Measurements from ENCODE around the gene SLC16A8. TPM values are rescaled to one million over a fixed set of nuclear protein-coding genes. Genes with fewer than 3 reads are reported as not detected.
"Not testable (repeated sequence)": the region's sequence is repeated elsewhere in the genome, so short reads cannot be mapped to it uniquely, and the experiment has no call there.

The SLC16A8 gene
- total RNA-seq, 1 donor from 2014 or later = not detected

DNA sequence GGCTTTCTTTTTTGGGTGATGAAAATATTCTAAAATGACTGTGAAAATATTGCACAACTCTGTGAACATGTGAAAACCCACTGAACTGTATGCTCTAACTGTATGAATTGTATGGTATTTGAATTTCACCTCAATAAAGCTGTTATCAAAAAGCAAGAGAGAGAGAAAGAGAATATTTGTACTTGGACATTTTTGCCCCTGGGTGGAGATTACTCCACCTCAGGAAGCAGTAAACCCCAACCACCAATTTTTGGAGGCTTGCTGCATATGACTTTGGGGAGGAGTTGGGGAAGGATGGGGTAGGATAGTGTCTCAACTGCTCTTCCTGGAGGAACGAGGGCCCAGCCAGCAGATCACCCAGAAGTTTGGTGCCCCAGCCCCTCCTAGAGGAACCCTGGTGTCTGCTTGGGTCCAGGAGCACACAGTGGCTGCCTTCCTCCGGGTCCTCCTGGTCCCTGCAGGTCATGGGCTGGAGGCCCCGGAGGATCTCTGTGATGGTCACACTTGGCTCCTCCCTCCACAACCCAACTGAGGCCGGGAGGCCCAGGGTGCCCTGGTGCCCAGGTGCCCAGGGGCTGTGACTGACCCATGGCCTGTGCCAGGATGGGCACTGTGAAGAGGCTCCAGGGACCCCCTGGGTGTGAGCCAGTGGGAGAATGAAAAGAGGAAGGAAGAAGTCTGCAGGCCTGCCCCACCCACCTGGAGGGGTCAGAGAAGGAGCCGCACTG, 42.1 kb downstream of the SLC16A8 start:
- H3K9me3 Mint-ChIP-seq = no peaks in the 10 kb centered on the region
- no peaks in the 10 kb centered on the region for H3K36me3 Mint-ChIP-seq
- no peak overlapping the region for H3K4me3 Mint-ChIP-seq
- peaks cover 7% of the 10 kb centered on the region for H3K4me1 Mint-ChIP-seq (ENCODE audit: unreplicated experiment)
- TF ChIP-seq CTCF (conservative IDR thresholded peaks at IDR 0.05) = no peak
- no peak for DNase-seq (ENCODE audit: extremely low spot score, unreplicated experiment)
- H3K27ac Mint-ChIP-seq = no peak overlapping the region
- H3K27me3 Mint-ChIP-seq = peaks cover 5% of the 10 kb centered on the region

DNA sequence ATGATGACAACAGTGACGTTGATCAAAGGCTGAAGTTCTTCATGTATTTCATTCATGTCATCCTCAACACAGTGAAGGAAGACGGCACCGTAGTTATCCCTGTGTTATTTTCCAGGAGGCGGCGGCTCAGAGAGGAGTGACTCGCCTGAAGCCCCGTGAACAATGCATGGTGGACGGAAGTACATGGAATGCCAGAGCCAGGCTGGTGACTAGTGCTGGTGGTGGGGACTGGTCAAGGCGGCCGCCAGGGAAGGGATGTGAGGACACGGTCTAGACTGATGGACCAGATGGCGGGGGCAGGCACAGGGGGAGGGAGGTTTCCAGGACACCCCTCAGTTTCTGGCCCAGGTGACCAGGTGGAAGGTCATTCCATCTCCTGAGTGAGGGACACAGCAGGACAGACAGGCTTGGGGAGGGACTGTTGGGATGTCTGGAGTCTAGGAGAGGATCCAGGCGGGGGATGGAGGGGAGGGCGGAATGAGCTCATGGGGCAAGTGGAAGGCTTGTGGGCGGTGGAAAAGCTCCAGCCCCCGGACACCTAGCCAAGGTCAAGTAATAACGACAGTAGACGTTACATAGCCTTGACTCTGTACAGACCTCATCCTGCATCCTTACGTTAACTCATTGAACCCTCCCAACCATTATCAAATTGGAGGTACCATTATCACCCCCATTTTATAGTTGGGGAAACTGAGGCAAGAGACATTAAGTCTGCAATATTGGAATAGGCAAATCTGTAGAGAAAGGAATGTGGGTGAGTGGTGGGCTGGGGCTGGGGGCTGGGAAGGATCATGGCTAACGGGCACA, 42.8 kb downstream of the SLC16A8 start:
- Mint-ChIP-seq H3K36me3 (no peaks in the 10 kb centered on the region), H3K4me3 (no peak overlapping the region), H3K27ac (no peak overlapping the region), H3K9me3 (no peaks in the 10 kb centered on the region), H3K27me3 (peaks cover 3% of the 10 kb centered on the region), H3K4me1 (ENCODE audit: unreplicated experiment) (peaks cover 5% of the 10 kb centered on the region)
- no peak for TF ChIP-seq CTCF (conservative IDR thresholded peaks at IDR 0.05)
- DNase-seq (ENCODE audit: extremely low spot score, unreplicated experiment) = no peak

GRCh38 chr22:38038890-38039812, 44.8 kb downstream of the SLC16A8 start:
- Mint-ChIP-seq H3K9me3 (no peaks in the 10 kb centered on the region), H3K4me3 (no peak overlapping the region), H3K27me3 (peaks cover 3% of the 10 kb centered on the region), H3K4me1 (ENCODE audit: unreplicated experiment) (peaks cover 17% of the 10 kb centered on the region), H3K27ac (no peak overlapping the region), H3K36me3 (no peaks in the 10 kb centered on the region)
- no peak for TF ChIP-seq CTCF (conservative IDR thresholded peaks at IDR 0.05)
- DNase-seq (ENCODE audit: extremely low spot score, unreplicated experiment) = no peak

GRCh38 chr22:38038426-38038825, 45.6 kb downstream of the SLC16A8 start:
- Mint-ChIP-seq H3K9me3 (no peaks in the 10 kb centered on the region), H3K36me3 (no peaks in the 10 kb centered on the region), H3K27ac (no peak overlapping the region), H3K27me3 (peaks cover 3% of the 10 kb centered on the region), H3K4me3 (no peak overlapping the region), H3K4me1 (ENCODE audit: unreplicated experiment) (peaks cover 21% of the 10 kb centered on the region)
- no peak for TF ChIP-seq CTCF (conservative IDR thresholded peaks at IDR 0.05)
- DNase-seq (ENCODE audit: extremely low spot score, unreplicated experiment) = no peak

- H3K27me3 Mint-ChIP-seq; H3K9me3 Mint-ChIP-seq; H3K27ac Mint-ChIP-seq; H3K36me3 Mint-ChIP-seq; DNase-seq (ENCODE audit: extremely low spot score, unreplicated experiment); H3K4me3 Mint-ChIP-seq: not testable (repeated sequence)
- peaks cover 26% of the 10 kb centered on the region for H3K4me1 Mint-ChIP-seq (ENCODE audit: unreplicated experiment)
These were observed 46.4 kb downstream of the SLC16A8 start for GRCh38 chr22:38037367-38038150.
